Fibroblast of lung (primary cell): Measurements from ENCODE around the gene IL12A.

Experiments
- CTCF ChIP-seq, 2 donors: IDR thresholded peaks in 1 of 2; conservative IDR thresholded peaks in 1 of 2; 1 replicate in 1 of 2; 2 replicates in 1 of 2; pipeline ENCODE4 v1.5.1; 2011 to 2012; ENCODE audit warnings: low read length in 2 of 2, control low read depth in 1 of 2, inconsistent platforms in 1 of 2, low read depth in 1 of 2, mild to moderate bottlenecking in 1 of 2
- EZH2 ChIP-seq: IDR thresholded peaks from 2 replicates; pipeline ENCODE4 v1.5.1; 2012; ENCODE audit warnings: low read length, control low read depth, mild to moderate bottlenecking; ENCODE audit errors: missing control alignments

- TF ChIP-seq CTCF (conservative IDR thresholded peaks at IDR 0.05 in 1 of 2, IDR thresholded peaks at IDR 0.05 in 1 of 2; ENCODE audit: low read depth in 1 of 2, low read length in 2 of 2) (no peak), EZH2 (no peak)
Measured at GRCh38 chr3:160009525-160009924, 20.9 kb downstream of the IL12A start.
